ENCODE measurements around the gene SLAMF8.

Gene SLAMF8

GRCh38 chr1:159829273-159829634 is 2.6 kb downstream of the SLAMF8 start:
- Histone ChIP-seq H3K27me3 (replicated peaks) (no peaks in the 10 kb centered on the region), H3K4me3 (ENCODE audit: low read depth, low read length) (no peak overlapping the region), H3K27ac (no peak overlapping the region), H3K36me3 (replicated peaks) (no peaks in the 10 kb centered on the region)
- TF ChIP-seq, protein P1, sequence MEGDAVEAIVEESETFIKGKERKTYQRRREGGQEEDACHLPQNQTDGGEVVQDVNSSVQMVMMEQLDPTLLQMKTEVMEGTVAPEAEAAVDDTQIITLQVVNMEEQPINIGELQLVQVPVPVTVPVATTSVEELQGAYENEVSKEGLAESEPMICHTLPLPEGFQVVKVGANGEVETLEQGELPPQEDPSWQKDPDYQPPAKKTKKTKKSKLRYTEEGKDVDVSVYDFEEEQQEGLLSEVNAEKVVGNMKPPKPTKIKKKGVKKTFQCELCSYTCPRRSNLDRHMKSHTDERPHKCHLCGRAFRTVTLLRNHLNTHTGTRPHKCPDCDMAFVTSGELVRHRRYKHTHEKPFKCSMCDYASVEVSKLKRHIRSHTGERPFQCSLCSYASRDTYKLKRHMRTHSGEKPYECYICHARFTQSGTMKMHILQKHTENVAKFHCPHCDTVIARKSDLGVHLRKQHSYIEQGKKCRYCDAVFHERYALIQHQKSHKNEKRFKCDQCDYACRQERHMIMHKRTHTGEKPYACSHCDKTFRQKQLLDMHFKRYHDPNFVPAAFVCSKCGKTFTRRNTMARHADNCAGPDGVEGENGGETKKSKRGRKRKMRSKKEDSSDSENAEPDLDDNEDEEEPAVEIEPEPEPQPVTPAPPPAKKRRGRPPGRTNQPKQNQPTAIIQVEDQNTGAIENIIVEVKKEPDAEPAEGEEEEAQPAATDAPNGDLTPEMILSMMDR (IDR thresholded peaks at IDR 0.05; ENCODE audit: low read depth, low read length, missing control alignments): peak; percentile 68
- no peak for DNase-seq
- in situ Hi-C loops (cut with HindIII; ENCODE audit: low pct_ligation_motif_present, low sequenced_read_pairs): no loop called here

- peak; percentile 49 for DNase-seq
- H3K27ac ChIP-seq: no peak overlapping the region
- no peaks in the 10 kb centered on the region for H3K27me3 ChIP-seq (replicated peaks)
- TF ChIP-seq, protein P1 (IDR thresholded peaks at IDR 0.05; ENCODE audit: low read depth, low read length, missing control alignments): no peak
- in situ Hi-C loops (cut with HindIII; ENCODE audit: low pct_ligation_motif_present, low sequenced_read_pairs): no loop called here
- H3K4me3 ChIP-seq (ENCODE audit: low read depth, low read length): no peak overlapping the region
- H3K36me3 ChIP-seq (replicated peaks): no peaks in the 10 kb centered on the region
Observed at GRCh38 chr1:159829822-159830465, 3.3 kb downstream of the SLAMF8 start.

- Histone ChIP-seq H3K27ac (no peak overlapping the region), H3K27me3 (replicated peaks) (no peaks in the 10 kb centered on the region), H3K4me3 (ENCODE audit: low read depth, low read length) (no peak overlapping the region), H3K36me3 (replicated peaks) (no peaks in the 10 kb centered on the region)
- TF ChIP-seq, protein P1 (IDR thresholded peaks at IDR 0.05; ENCODE audit: low read depth, low read length, missing control alignments): no peak
- in situ Hi-C loops (cut with HindIII; ENCODE audit: low pct_ligation_motif_present, low sequenced_read_pairs): no loop called here
- DNase-seq: no peak
Observed at GRCh38 chr1:159830722-159831121, 4.0 kb downstream of the SLAMF8 start.

DNA sequence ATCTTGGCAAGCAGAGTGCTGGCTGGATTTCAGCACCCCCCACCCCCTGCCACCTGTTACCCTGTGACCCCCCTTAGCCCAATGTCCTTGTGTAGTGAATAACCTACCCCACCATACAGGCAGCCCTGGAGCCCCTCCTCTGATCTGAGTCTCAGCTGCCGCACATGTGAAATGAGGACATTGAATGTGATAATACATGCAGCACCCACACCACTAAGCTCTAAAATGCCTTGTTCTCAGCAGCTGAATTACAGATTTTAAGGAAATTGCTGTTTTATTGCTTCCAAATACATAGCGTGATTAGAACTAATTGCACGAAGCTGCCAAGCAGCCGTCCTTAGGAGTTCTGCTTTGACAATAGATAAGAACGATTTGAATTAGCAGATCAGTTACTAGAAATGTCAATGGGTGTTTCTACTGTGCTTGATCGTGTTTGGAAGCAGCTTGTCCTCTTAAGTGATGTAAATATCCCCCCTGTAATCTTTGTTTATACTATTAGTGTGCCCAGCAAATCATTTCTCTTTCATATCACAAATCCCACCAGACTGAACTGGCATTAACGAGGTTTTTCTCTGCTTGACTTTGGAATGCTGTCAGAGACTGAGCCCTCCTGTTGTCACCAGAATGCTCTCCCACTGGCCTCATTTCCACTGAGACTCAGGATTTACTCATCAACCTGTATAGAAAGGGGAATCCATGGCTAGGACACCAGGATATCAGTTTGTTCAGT is 4.9 kb downstream of the SLAMF8 start:
- H3K4me3 ChIP-seq (ENCODE audit: low read depth, low read length): no peak overlapping the region
- in situ Hi-C loops (cut with HindIII; ENCODE audit: low pct_ligation_motif_present, low sequenced_read_pairs): no loop called here
- H3K27me3 ChIP-seq (replicated peaks): no peaks in the 10 kb centered on the region
- TF ChIP-seq, protein P1 (IDR thresholded peaks at IDR 0.05; ENCODE audit: low read depth, low read length, missing control alignments): no peak
- H3K27ac ChIP-seq: no peak overlapping the region
- no peak for DNase-seq
- no peaks in the 10 kb centered on the region for H3K36me3 ChIP-seq (replicated peaks)

- Histone ChIP-seq H3K27me3 (replicated peaks) (no peaks in the 10 kb centered on the region), H3K36me3 (replicated peaks) (no peaks in the 10 kb centered on the region), H3K4me3 (ENCODE audit: low read depth, low read length) (no peak overlapping the region), H3K27ac (no peak overlapping the region)
- in situ Hi-C loops (cut with HindIII; ENCODE audit: low pct_ligation_motif_present, low sequenced_read_pairs): no loop called here
- no peak for DNase-seq
- TF ChIP-seq, protein P1 (IDR thresholded peaks at IDR 0.05; ENCODE audit: low read depth, low read length, missing control alignments): no peak
Observed at GRCh38 chr1:159832309-159832708, 5.6 kb downstream of the SLAMF8 start.
